GM23338 (cell line): ENCODE measurements around the gene TAF1D. TPM values are rescaled to one million over a fixed set of nuclear protein-coding genes. Genes with fewer than 3 reads are reported as not detected.

Source experiments
- ATAC-seq: fragments of 200-7000 bp; cut with Tn5 transposase; 3 replicates; pipeline ENCODE4 v1.9.1; 2020
- DNase-seq: peaks from one replicate; pipeline ENCODE4 v3.0.0-alpha.2; 2015; ENCODE audit warnings: low spot score
- H2AFZ ChIP-seq: fragments of 200-600 bp; sonication (generic); 2 replicates; pipeline ENCODE4 v1.8.0; 2016; ENCODE audit warnings: antibody characterized with exemption, mild to moderate bottlenecking, moderate library complexity
- H3F3A ChIP-seq: fragments of 200-600 bp; sonication (generic); replicated peaks from 2 replicates; pipeline ENCODE4 v1.8.0; 2017; ENCODE audit warnings: antibody characterized with exemption, mixed run types, low read depth
- H3K27ac ChIP-seq: fragments of 200-600 bp; sonication (generic); 2 replicates; pipeline ENCODE4 v1.6.1; 2016; ENCODE audit warnings: low read depth
- H3K27me3 ChIP-seq: fragments of 200-600 bp; sonication (generic); 2 replicates; pipeline ENCODE4 v1.8.0; 2016; ENCODE audit warnings: mild to moderate bottlenecking, mixed run types, moderate library complexity; ENCODE audit not compliant: insufficient read depth
- H3K36me3 ChIP-seq: fragments of 200-600 bp; sonication (generic); 2 replicates; pipeline ENCODE4 v1.8.0; 2016; ENCODE audit warnings: mild to moderate bottlenecking; ENCODE audit not compliant: insufficient read depth
- H3K4me1 ChIP-seq: fragments of 200-600 bp; sonication (generic); 2 replicates; pipeline ENCODE4 v1.8.0; 2016; ENCODE audit warnings: mild to moderate bottlenecking, moderate library complexity; ENCODE audit not compliant: insufficient read depth
- H3K4me2 ChIP-seq: fragments of 200-600 bp; sonication (generic); 2 replicates; pipeline ENCODE4 v1.7.1; 2017; ENCODE audit warnings: mixed run types
- H3K4me3 ChIP-seq: fragments of 200-600 bp; sonication (generic); 2 replicates; pipeline ENCODE4 v1.6.1; 2016; ENCODE audit warnings: mixed run types
- H3K79me2 ChIP-seq: fragments of 200-600 bp; sonication (generic); replicated peaks from 2 replicates; pipeline ENCODE4 v1.8.0; 2017; ENCODE audit warnings: mild to moderate bottlenecking; ENCODE audit not compliant: insufficient read depth
- H3K9me2 ChIP-seq: fragments of 200-600 bp; sonication (generic); 2 replicates; pipeline ENCODE4 v1.8.0; 2017; ENCODE audit not compliant: insufficient read depth
- H4K20me1 ChIP-seq: fragments of 200-600 bp; sonication (generic); replicated peaks from 2 replicates; pipeline ENCODE4 v1.8.0; 2017; ENCODE audit warnings: mild to moderate bottlenecking; ENCODE audit not compliant: insufficient read depth
- H3K27ac Mint-ChIP-seq: 2 replicates; pipeline ENCODE4 v1.8.0; 2020; ENCODE audit warnings: inconsistent platforms, mild to moderate bottlenecking, moderate library complexity, mixed read lengths
- H3K27me3 Mint-ChIP-seq: 3 replicates; pipeline ENCODE4 v1.8.0; 2022; ENCODE audit warnings: low read depth, mild to moderate bottlenecking, moderate library complexity, mixed read lengths, inconsistent platforms; ENCODE audit not compliant: insufficient read depth, poor library complexity
- H3K36me3 Mint-ChIP-seq: 3 replicates; pipeline ENCODE4 v1.8.0; 2021; ENCODE audit warnings: low read depth, mild to moderate bottlenecking, inconsistent platforms, moderate library complexity, mixed read lengths
- H3K4me1 Mint-ChIP-seq: 3 replicates; pipeline ENCODE4 v1.8.0; 2020; ENCODE audit warnings: mild to moderate bottlenecking, inconsistent platforms, mixed read lengths
- H3K4me3 Mint-ChIP-seq: 3 replicates; pipeline ENCODE4 v1.8.0; 2021; ENCODE audit warnings: moderate library complexity, mild to moderate bottlenecking, inconsistent platforms, mixed read lengths
- H3K9me3 Mint-ChIP-seq: 3 replicates; pipeline ENCODE4 v1.8.0; 2020; ENCODE audit warnings: moderate library complexity, mild to moderate bottlenecking, inconsistent platforms, mixed read lengths
- CREB1 ChIP-seq: fragments of 250-450 bp; sonication (Bioruptor Pico); IDR thresholded peaks from 2 replicates; pipeline ENCODE4 v1.5.0; 2020; ENCODE audit warnings: low read depth, mild to moderate bottlenecking, moderate library complexity
- CTCF ChIP-seq, 2 experiments: fragments of 200-600 bp in 1 of 2; sonication (generic) in 1 of 2; conservative IDR thresholded peaks; 2 replicates each; pipeline versions ENCODE4 v1.5.1 to v1.6.1; 2016 to 2017; ENCODE audit warnings: antibody characterized with exemption in 2 of 2, low read depth in 2 of 2, mild to moderate bottlenecking in 2 of 2, moderate library complexity in 1 of 2
- ETS1 ChIP-seq: IDR thresholded peaks from 2 replicates; pipeline ENCODE4 v1.6.1; 2016; ENCODE audit warnings: antibody characterized with exemption
- EZH2 ChIP-seq: fragments of 200-600 bp; sonication (generic); IDR thresholded peaks from one replicate; pipeline ENCODE4 v1.8.0; 2017; ENCODE audit warnings: antibody characterized with exemption, mild to moderate bottlenecking, low read depth; ENCODE audit not compliant: unreplicated experiment
- EZH2phosphoT487 ChIP-seq: fragments of 200-600 bp; sonication (generic); IDR thresholded peaks from one replicate; pipeline ENCODE4 v1.8.1; 2018; ENCODE audit warnings: antibody characterized with exemption; ENCODE audit not compliant: unreplicated experiment
- JUNB ChIP-seq: IDR thresholded peaks from one replicate; pipeline ENCODE4 v1.6.1; 2016; ENCODE audit warnings: antibody characterized with exemption; ENCODE audit not compliant: unreplicated experiment
- NANOG ChIP-seq: IDR thresholded peaks from 2 replicates; pipeline ENCODE4 v1.6.1; 2016; ENCODE audit warnings: antibody characterized with exemption, borderline replicate concordance
- POLR2AphosphoS5 ChIP-seq: IDR thresholded peaks from 2 replicates; pipeline ENCODE4 v1.6.1; 2016; ENCODE audit warnings: antibody characterized with exemption, low read depth
- REST ChIP-seq: IDR thresholded peaks from one replicate; pipeline ENCODE4 v1.6.1; 2018; ENCODE audit warnings: antibody characterized with exemption; ENCODE audit not compliant: unreplicated experiment
- STAT1 ChIP-seq: IDR thresholded peaks from one replicate; pipeline ENCODE4 v1.6.1; 2016; ENCODE audit warnings: antibody characterized with exemption; ENCODE audit not compliant: unreplicated experiment
- ZNF114 ChIP-seq: fragments of 250-450 bp; sonication (Bioruptor Pico); IDR thresholded peaks from 2 replicates; pipeline ENCODE4 v1.5.0; 2020; ENCODE audit warnings: mild to moderate bottlenecking, moderate library complexity
- ZNF331 ChIP-seq: fragments of 250-450 bp; sonication (Bioruptor Pico); IDR thresholded peaks from 2 replicates; pipeline ENCODE4 v1.5.0; 2020; ENCODE audit warnings: low read depth, mild to moderate bottlenecking, moderate library complexity
- ZNF462 ChIP-seq: fragments of 250-450 bp; sonication (Bioruptor Pico); IDR thresholded peaks from 2 replicates; pipeline ENCODE4 v1.5.0; 2020; ENCODE audit warnings: mild to moderate bottlenecking, moderate library complexity
- polyA plus RNA-seq: library from polyadenylated mRNA; unstranded; fragments of >200 nt; fragmentation: Nextera tagmentation; extraction: Ambion mirVana; gene quantifications from 2 replicates; pipeline ENCODE4 v1.2.1, GENCODE V29; 2016
- total RNA-seq: library from RNA; depleted of rRNA; stranded (reverse); fragments of >200 nt; shearing (Covaris generic); gene quantifications from 2 replicates; pipeline ENCODE4 v1.2.3, GENCODE V29; 2014

TAF1D gene
- total and polyA plus RNA-seq, 2 experiments from 2014 or later: 240 to 246 TPM

GRCh38 chr11:93766504-93766903, 25.2 kb upstream of the TAF1D start:
- Mint-ChIP-seq H3K27ac (no peak overlapping the region), H3K4me3 (no peak overlapping the region), H3K27me3 (peaks cover 2% of the 10 kb centered on the region), H3K9me3 (peaks cover 7% of the 10 kb centered on the region), H3K36me3 (peaks cover 5% of the 10 kb centered on the region), H3K4me1 (no peaks in the 10 kb centered on the region)
- Histone ChIP-seq H3K4me2 (no peak overlapping the region), H3K4me1 (no peaks in the 10 kb centered on the region; the same call in 1 of the 2 replicates), H3K27ac (no peak overlapping the region), H3K27me3 (no peaks in the 10 kb centered on the region), H3K79me2 (no peaks in the 10 kb centered on the region), H4K20me1 (no peaks in the 10 kb centered on the region), H3K4me3 (no peak overlapping the region), H3F3A (no peaks in the 10 kb centered on the region), H3K9me2 (0 out of 2 replicates have a peak, but pooled peaks cover 2% of the 10 kb centered on the region), H2AFZ (no peak overlapping the region), H3K36me3 (peaks cover 12% of the 10 kb centered on the region)
- no peak for ATAC-seq
- no peak for DNase-seq
- no peak for TF ChIP-seq EZH2
- TF ChIP-seq ZNF114 (CRISPR knock-in tag): no peak
- TF ChIP-seq EZH2phosphoT487: no peak
- no peak for TF ChIP-seq ETS1
- TF ChIP-seq CREB1 (CRISPR knock-in tag): no peak
- TF ChIP-seq JUNB: no peak
- TF ChIP-seq ZNF331 (CRISPR knock-in tag): no peak
- TF ChIP-seq REST: no peak
- no peak for TF ChIP-seq STAT1
- no peak for TF ChIP-seq CTCF (conservative IDR thresholded peaks at IDR 0.05; ENCODE audit: low read depth in 2 of 2)
- no peak for TF ChIP-seq ZNF462 (CRISPR knock-in tag)
- TF ChIP-seq POLR2AphosphoS5: no peak
- TF ChIP-seq NANOG: no peak
